Superior temporal gyrus (tissue), 1 donor: Measurements from ENCODE around the gene TXNRD2.
A peak's percentile ranks its signal among the peaks of the same experiment; 100 is the strongest.
"Not testable (repeated sequence)": the region's sequence is repeated elsewhere in the genome, so short reads cannot be mapped to it uniquely, and the experiment has no call there.

Source experiments
- DNase-seq: peaks from one replicate; pipeline ENCODE4 v3.0.0-alpha.2; 2016; ENCODE audit errors: extremely low spot score

TXNRD2 gene

DNA sequence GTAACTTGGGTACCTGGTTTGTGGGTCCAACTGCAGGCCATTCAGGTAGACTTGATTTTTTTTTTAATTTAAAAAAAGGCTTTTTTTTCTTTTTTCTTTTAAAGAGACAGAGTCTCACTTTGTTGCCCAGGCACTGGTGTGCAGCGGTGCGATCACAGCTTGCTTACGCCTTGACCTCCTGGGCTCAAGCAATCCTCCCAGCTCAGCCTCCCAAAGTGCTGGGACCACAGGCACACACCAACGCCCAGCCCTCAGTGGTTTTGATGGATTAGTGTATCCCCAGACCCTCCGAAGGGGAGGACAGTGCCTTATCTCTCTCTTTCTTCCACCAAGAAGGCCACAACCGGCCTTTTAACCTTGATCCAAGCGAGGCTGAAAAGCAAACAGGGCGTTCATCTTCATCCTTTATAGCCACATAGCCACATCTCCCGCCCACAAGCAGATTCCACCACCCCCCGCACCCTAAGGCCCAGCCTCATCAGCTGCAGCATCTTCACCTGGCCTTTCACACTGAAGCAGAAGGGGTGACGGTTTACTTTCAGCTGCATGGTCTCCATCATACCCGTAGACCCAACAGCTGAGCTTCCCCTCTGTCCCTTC, 17.6 kb downstream of the TXNRD2 start:
- no peak for DNase-seq

DNA sequence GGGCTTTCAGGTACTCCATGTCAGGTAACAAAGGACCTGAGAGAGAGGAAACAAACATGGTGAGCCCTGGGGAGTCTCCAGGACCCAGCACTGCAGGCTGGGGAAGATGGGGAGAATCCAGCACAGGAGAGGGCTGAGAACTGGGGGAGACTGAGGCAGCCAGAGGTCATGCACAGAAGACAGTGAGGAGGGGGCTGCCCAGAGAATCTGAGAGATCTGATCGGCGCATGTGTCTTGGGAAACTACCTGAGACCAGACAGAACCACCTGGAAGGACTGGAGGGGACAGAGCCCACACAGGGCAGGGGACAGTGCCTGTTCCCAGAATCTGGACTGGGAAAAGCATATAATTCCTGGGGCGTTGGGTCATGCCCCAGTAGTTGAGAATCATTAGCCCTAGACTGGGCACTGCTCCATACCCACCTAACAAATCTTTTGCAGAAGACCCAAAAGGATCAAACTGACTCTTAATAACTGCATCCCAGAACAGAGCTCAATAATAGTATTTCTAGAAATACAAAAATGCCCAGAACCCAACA, 20.0 kb downstream of the TXNRD2 start:
- no peak for DNase-seq

DNA sequence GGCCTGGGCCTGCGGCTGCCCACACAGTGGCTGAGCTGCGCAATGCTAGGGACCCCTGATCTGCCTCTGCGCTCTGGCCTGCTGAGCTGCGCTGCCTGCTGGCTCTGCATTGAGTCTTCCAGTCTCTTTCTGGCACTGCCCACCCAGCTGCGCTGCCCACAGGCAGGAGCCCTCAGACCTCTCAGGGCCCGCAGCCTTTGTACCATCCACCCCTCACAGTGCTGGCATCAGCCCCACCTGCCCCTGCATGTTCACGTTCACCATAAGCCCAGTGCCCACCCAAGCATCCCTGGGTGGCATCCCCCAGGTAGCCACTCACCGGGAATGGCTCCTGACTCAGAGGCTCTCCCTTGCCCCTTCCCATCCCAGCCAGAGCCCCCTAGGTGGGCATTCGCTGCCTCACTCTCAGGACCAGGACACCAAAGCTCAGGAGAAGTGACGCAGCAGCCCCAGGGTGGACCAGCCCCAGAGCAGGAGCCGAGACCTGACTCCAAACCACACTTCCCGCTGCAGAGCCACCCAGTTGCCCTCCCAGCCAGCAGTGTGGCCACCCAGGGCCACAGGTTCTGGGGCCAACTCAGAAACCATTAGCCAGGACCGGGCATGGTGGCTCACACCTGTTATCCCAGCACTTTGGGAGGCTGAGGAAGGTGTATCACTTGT, 21.8 kb downstream of the TXNRD2 start:
- DNase-seq, result no peak

DNA sequence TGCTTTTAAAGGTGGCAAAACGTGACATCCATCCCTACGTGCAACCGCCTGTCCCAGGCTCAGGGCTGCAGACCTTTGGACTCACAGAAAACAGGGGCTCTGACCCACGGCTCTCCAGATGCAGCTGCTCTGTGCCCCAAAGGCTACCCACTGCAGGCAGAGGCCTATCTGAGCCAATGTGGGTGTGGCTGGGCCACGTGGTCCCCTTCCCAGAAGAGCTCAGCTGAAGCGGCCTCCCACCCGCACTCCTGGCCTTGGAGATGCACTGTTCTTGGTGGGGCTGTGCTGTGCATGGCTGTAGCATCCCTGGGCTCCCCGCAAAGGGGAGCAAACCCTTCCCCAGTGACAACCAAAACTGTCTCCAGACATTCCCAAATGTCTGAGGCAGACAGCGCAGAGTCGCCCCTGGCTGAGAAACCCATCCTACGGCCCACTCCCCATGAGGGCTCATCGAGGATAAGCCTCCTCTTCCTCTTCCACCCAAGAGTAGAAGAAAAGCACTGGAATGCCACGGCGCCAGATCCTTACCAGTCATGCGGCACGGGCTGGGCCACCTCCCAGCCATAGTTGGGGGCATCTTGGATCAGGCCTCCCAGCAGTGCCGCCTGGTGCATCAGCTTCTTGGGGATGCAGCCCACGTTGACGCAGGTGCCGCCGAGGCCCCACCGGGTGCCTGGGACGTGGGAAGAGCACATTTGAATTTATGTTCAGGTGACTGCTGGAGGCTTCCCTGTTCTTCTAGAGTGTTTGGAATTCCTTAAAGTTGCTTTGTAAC, 23.1 kb downstream of the TXNRD2 start:
- no peak for DNase-seq

DNA sequence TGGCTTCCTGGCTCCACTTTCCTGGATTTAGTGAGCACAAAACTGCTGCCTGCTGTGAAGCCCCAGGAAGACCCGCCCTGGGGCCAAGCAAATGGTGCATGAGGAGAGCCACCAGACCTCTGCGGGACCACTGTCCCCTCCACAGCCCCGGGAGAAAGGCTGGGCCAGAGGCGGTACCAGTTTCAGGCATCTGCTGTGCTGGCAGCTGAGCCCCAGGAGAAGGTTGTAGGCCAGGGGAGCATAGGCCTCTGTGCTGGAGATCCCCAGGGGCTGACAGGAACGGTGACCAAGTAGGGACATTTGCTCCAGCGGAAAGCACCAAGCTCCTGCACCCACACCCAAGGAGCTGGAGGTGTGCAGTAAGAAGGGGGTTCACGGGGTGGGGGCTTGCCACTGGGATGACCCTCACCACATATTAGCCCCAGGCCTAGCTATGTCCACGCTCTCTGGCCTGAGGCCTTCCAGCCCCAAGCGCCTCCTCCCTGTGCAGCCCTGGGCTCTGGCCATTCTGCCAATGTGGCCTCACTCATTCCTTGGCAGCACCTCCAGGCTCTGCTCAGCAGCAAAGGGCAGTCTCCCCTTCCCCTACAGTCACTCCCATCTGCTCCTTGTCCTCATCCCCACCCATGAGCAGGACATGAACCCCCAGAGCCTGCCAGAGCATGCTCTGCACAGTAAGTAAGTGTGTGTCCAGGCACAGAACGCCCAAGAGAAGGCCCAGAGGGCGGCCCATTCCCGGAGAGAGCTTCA, 24.1 kb downstream of the TXNRD2 start:
- DNase-seq, result no peak

DNA sequence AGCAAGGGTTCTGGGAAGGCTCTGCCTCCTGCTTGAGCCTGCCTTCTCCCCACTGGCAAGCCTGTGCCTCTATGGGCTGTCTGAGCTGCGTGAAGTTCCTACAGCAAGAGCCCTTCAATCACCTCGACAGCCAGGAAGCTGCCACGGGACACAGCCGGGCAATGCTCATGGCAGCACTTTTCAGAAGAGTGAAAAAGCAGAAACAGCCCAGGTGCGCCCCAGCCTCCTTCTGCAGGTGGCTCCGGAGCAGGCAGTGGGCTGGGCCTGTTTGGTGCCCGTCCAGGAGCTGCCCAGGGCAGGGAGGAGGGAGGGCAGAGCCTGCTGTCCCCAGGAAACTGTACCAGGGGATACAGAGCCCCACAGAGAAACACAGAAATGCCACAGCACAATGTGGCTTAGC, 24.7 kb downstream of the TXNRD2 start:
- no peak for DNase-seq

DNA sequence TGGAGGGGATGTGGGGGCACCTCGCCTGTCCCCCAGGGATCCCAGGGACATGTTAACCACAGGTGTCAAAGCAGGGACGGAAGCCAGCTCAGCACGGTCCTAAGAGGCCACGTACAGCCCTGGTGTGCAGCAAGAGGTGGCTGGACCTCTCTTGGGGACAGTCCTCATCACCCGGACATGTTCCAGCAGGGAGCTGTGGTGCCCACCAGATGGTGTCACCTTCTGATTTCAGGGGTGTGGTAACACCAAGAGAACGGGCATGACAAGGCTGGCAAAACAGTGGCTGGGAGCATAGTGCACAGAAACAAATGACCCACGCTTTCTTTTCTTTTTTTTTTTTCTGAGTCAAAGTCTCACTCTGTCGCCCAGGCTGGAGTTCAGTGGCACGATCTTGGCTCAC, 25.6 kb downstream of the TXNRD2 start:
- no peak for DNase-seq

DNA sequence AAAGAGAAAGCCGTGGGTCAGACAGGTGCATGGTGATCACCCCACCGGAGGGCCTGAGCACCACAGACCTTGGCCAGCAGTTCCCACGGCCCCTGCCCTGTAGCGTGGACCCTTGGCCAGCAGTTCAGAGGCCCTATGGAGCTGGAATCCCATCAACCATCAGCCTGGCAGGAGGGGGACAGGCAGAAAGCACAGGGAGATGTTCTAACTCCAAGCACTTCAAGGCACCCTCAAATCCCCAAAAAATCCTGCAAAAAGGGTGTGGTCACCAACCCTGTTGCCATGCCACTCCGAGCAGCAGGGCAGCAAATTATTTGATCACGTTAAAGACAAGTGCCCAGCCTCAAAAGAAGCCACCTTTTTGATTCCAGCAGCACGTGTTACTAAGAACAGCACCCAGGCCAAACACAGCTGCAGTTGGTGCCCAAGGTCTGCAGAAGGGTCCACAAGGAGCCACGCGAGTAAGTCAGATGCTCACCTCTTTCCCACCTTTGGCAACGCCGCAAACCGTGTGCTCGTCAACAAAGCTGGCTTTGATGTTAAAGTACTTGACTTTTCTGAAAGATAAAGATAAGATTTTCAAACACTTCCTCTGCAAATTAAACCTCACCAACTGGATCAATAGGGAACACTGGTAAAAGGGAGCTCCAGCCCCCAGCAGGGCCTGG, 26.2 kb downstream of the TXNRD2 start:
- no peak for DNase-seq

DNA sequence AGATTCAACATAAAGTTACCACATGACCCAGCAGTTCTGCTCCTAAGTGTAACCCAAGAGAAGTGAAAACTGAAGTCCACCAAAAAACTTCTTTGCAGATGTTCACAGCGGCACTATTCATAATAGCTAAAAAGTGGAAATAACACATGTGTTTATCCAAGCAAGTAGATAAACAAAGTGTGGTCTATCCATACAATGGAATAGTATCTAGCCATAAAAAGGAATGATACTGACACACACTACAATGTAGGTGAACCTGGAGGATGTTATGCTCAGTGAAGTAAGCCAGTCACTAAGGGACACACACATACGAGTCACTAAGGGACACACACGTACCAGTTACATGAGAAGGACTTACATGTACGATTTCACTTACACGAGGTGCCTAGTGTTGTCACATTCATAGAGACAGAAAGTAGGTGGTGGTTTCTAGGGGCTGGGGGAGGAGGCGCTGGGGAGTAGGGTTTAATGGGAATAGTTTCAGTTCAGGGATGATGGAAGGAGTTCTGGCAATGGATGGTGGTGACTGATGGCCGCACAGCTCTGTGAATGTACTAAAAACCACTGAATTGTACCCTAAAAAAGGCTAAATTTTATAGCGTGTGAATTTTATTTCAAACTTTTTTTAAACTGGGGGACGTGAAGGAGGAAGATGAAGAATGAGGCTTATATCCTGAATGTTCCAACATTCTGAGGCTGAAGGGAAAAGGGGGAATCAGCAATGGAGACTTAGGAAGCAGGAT, 27.2 kb downstream of the TXNRD2 start:
- DNase-seq, result no peak

DNA sequence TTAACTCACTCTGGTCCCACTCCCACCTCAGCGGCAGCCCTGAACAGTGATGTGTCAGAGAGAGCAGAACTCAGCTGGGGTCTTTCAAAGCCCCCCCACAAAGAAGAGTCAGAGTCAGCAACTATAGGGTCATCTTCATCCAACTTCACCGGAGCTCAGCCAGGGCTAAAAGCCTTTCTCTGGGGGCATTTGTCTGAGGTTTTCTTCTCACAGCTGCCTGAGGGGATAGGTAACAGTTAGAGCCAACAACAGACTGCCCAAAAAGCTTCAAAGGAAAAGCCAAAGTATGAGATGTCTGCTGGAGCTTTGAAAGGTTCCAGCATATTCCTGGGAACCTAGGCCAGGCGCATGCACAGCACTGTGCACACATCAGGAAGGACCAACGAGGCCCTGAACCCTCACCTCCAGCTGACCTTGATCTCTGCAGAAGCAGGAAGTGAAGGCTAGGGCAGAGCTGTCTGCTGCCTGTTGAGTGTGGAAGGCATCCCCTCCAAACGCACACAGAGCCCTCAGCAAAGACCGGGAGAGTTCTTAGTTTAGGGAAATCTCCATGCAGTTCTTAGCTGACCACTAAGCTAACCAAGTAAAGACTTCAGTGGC, 28.2 kb downstream of the TXNRD2 start:
- DNase-seq, result no peak

DNA sequence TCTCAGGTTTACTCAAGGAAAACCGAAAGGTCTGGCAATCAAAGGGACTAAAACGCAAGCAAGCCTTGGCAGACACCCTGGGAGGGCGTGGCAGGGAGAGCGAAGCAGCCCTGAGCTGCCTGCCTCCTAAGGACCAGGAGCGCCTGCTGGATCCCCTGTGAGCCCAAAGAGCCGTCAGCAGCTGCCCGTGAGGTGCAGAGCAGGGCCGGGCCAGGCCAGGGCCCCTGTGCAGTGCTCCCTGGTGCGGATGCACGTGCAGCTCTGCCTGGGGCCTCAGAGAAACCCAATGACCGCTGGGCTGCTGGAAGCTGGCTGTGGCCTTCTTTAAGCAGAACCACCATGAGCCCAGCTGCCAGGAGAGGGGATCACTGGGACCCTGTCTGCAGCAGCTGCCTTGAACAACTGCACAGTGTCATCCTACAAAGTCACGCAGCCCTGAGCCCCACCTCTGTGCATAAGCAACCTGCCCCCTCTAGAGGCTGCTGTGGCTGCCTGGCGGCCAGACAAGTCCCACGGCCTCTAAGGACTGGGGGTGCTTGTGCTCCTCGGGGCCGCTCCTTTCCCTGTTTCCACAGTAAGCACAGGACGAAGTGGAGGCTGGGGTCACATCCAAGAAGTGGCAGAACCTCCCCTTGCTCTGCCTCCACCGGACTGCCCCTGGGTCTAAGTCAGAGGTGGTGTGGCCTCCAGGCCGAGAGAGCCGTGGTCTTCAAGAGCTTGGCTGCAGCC, 29.2 kb downstream of the TXNRD2 start:
- DNase-seq, result no peak

DNA sequence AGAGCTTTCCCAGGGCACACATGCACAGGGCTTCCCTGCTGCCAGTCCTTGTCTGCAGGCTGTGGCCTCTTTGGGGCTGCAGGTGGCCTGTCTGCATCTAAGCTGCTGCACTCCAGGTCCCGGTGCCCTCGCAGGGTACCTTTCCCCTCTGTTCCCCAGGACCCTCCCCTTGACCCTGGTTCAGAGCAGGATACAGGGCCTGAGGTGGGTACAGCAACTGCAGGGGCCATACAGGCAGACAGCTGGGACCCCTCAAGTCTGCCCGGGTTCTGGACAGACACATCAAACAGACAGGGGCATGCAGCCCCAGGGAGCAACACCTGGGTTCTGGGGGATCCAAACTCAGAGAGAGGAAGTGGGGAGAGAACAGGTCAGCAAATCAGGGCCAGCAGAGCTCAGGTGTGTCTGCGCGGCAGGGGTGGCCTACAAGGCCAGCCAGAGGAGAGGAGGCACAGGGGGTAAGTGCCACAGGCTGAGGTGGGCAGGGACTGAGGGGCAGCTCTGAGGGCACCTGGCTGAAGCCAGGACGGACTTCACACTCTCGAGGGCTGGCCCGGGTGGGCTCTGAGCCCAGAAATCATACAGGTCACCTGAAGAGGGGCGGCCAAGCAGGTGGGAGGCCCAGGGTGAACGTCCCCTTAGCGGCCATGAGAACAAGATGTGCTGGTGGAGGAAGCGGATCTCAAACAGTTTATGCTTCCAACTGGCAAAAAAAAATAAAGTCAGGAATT, 29.9 kb downstream of the TXNRD2 start:
- DNase-seq, result no peak

DNA sequence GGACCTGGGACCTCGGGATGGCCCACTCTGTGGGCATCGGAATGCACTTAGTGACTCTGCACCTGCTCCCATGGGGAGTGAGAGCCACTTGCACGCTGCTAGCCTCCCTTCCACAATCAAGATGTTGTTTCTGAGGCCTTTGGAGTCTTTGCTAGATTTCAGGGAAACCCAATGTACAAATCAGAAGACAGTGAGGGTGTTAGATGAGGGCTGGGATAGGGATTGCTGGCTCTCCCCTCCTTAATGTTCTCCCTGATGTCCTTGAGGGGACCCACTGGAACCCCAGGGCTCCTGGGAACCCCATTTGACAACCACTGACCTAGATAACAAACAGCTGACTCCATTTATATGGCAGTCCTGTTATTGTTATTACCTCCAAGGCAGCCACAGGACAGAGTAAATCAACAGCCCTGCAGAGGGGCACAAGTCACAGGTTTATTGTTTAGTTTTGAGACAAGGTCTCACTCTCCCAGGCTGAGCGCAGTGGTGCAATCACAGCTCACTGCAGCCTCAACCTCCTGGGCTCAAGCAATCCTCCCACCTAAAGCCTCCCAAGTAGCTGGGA, 31.4 kb downstream of the TXNRD2 start:
- DNase-seq, result no peak

DNA sequence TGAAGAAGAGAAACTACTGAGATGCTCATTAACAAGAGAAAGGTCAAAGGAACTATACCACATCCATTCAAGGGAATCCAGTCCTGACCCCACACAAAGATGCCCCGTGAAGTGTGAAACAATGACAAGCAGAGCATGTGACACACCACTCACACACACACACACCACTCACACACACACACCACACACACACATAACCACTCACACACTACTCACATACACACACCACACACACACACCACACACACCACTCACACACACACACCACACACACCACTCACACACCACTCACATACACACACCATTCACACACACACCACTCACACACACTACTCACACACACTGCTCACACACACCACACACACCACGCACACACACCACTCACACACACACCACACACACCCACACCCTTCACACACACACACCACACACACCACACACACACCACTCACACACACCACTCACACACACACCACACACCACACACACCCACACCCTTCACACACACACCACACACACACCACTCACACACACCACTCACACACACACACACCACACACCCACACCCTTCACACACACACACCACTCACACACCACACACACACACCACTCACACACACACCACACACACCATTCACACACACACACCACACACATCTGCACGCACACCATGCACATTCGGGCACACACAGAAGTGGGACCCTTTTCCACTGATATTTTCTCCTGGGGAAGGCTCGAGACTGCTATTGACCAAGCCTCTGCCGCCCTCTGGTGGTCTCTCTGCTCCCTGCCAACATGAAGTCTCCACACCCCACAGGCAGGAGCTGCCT, 32.1 kb downstream of the TXNRD2 start:
- peak; percentile 88 for DNase-seq

DNA sequence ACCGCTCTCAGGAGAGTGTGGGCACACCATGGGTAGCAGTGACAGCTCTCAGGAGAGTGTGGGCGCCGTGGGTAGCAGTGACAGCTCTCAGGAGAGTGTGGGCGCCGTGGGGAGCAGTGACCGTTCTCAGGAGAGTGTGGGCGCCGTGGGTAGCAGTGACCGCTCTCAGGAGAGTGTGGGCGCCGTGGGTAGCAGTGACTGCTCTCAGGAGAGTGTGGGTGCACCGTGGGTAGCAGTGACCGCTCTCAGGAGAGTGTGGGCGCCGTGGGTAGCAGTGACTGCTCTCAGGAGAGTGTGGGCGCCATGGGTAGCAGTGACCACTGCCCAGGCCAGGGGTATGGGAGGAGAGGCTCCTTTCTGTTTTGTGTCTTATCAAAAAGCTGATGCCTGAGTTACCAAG, 33.7 kb downstream of the TXNRD2 start:
- DNase-seq, result not testable (repeated sequence)

DNA sequence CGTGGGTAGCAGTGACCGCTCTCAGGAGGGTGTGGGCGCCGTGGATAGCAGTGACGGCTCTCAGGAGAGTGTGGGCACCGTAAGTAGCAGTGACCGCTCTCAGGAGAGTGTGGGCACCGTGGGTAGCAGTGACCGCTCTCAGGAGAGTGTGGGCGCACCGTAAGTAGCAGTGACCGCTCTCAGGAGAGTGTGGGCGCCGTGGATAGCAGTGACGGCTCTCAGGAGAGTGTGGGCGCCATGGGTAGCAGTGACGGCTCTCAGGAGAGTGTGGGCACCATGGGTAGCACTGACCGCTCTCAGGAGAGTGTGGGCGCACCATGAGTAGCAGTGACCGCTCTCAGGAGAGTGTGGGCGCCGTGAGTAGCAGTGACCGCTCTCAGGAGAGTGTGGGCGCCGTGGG, 34.8 kb downstream of the TXNRD2 start:
- DNase-seq, result not testable (repeated sequence)

DNA sequence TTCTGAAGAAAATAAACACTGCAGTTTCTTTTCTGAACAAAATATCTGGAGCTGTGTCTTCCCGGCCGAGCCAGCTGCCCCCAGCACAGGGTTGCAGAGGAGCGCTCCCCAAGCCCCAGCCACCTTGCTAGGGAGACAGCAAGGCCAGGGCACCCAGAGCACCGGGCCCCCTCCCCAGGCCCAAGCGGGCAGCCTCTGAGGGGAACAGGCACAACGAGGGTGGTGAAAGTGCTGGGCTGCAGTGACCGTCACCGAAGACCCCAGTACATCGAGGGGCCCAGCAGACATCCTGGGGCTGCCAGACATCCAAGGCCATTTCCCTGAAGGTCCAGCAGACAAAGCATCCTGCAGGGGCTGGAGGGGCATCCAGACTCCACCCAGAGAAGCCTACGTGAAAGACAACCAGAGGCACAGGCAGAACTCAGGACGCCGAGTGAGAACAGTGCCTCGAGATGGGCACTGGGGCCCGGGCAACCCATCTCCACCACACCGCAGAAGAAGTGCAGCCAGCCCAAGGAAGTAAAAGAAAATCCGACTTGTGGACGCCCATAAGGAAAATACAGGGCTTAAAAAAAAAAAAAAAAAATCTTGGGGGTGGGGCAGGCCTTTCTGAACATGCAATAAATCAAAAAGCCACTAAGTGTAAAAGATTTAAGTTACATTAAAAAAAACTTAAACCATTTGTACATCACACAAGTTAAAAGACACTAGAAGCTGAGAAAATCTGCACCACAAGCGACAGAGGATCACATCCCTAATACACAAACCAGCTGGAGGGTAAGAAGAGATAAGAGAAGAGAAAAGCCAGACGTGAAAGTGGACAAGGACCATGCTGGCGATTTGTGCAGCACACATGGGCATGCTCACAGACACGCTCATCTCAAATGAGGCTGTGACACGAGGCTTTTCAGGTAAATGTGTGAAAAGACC, 36.0 kb downstream of the TXNRD2 start:
- DNase-seq, result no peak
